ENCODE data around the gene CYP3A7.
"Not testable (repeated sequence)": the region's sequence is repeated elsewhere in the genome, so short reads cannot be mapped to it uniquely, and the experiment has no call there.

The CYP3A7 gene

GRCh38 chr7:99698867-99699730 is 35.9 kb downstream of the CYP3A7 start:
- DNase-seq, result not testable (repeated sequence)

DNA sequence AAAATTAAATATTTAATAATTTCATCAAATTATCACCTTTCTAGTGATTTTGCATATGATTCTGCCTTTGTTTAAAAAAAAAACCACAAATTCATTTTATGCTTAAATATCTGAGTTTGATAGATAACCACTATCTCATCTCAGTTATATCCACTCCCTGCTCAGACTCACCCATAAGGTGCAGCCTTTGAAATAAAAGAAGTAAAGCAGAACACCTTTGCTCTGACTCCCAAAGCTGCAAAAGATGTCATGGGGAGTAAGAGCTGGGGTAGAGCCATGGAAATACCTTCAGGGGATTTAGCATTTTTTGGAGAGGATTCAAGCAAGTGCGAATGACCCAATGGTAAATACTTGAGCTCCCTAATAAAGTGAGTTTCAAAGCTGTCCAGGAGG is 40.1 kb downstream of the CYP3A7 start:
- no peak for DNase-seq

DNA sequence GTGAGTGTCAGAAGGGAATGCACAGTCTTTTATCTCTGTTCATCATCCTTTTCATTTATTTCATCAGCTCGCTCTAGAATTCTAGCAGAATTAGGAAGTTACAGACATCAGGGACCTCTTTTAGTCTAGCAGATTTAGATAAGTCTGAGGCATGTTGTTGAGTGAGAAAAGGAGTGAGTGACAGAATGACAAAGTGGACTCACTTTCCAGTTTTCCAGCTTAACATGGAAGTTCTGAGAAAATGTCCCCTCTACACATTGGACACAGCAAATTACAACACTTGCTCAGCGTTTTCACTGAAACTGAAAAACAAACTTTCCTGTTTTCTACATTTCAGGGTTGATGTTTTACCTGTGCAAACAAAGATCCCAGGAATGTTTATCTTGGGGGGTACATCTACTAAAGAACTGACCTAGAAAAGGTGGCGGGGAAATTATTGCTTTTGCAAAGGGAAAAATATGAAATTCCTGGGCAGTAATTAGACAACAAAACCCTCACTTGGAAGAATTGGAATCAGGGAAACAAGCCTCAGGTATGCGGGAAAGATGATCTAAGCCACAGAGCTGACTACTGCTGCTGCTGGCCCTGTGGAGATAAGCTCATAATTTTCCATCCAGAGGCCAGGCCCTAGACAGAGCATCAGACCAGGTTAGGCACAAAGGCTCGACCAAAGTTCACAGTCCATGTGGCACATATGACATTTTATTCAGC is 40.6 kb downstream of the CYP3A7 start:
- no peak for DNase-seq

- peak in 1 of 2 donors; percentile 4 for DNase-seq
These were observed 41.4 kb downstream of the CYP3A7 start for GRCh38 chr7:99693427-99694200.

DNA sequence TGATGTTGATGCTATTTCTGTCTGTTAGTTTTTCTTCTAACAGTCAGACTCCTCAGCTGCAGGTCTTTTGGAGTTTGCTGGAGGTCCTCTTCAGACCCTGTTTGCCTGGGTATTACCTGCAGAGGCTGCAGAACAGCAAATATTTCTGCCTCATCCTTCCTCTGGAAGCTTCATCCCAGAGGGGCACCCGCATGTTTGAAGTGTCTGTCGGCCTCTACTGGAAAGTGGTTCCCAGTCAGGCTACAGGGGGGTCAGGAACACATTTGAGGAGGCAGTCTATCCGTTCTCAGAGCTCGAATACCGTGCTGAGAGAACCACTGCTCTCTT is 41.9 kb downstream of the CYP3A7 start:
- DNase-seq, result no peak

GRCh38 chr7:99692563-99692962 is 42.4 kb downstream of the CYP3A7 start:
- not testable (repeated sequence) for DNase-seq

- not testable (repeated sequence) for DNase-seq
These were observed 43.3 kb downstream of the CYP3A7 start for GRCh38 chr7:99691658-99692057.

GRCh38 chr7:99690918-99691317 is 44.1 kb downstream of the CYP3A7 start:
- DNase-seq, result not testable (repeated sequence)

DNA sequence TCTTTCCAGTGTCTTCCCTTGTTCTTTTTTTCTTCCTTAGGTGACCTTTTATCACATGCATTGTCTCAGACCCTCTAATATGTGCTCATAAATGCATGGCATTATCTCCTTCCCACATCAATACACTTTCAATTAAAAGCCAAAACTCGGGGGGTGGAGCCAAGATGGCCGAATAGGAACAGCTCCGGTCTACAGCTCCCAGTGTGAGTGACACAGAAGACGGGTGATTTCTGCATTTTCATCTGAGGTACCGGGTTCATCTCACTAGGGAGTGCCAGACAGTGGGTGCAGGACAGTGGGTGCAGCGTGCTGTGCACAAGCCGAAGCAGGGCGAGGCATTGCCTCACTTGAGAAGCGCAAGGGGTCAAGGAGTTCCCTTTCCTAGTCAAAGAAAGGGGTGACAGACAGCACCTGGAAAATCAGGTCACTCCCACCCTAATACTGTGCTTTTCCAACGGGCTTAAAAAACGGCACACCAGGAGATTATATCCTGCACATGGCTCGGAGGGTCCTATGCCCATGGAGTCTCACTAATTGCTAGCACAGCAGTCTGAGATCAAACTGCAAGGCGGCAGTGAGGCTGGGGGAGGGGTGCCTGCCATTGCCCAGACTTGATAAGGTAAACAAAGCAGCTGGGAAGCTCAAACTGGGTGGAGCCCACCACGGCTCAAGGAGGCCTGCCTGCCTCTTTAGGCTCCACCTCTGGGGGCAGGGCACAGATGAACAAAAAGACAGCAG is 49.0 kb downstream of the CYP3A7 start:
- not testable (repeated sequence) for DNase-seq

GRCh38 chr7:99685129-99685758 is 49.8 kb downstream of the CYP3A7 start:
- no peak for DNase-seq

- DNase-seq, result no peak
These were observed 55.4 kb downstream of the CYP3A7 start, which contains the start of gene CYP3A5 for GRCh38 chr7:99679400-99680191. CYP3A5 (minus strand) TSS chr7:99679996; CDS start chr7:99679896, 100 bp downstream.

GRCh38 chr7:99679032-99679399 is 56.0 kb downstream of the CYP3A7 start:
- no peak for DNase-seq

- DNase-seq, result no peak
These were observed 57.3 kb downstream of the CYP3A7 start for GRCh38 chr7:99677648-99678045.

- no peak for DNase-seq
These were observed 57.9 kb downstream of the CYP3A7 start for GRCh38 chr7:99677013-99677647.

DNA sequence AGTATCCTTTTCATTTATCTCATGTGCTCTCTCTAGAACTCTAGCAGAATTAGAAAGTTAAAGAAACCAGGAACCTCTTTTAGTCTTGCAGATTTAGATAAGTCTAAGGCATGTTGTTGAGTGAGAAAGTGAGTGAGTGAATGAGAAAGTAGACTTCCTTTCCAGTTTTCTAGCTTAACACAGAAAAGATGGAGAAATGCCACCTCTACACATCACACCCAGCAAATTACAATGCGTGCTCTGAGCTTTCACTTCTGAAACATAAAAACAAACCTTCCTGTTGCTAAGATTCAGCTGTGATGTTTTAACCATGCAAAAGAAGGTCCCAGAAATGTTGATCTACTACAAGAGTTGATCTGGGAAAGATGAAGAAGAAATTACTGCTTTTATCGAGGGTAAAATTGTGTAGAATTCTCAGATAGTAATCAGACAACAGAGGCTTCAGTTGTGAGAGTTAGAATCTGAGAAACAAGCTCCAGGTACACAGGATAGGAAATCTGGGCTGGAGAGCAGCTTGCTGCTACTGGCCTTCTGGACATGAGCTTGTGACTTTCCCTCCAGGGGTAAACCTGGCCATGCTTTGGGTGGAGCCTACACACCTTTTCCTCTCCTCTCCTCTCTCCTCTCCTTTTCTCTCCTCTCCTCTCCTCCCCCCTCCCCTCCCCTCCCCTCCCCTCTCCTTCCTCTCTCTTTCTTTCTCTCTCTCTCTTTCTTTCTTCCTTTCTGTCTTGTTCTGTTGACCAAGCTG is 59.8 kb downstream of the CYP3A7 start:
- no peak for DNase-seq

DNA sequence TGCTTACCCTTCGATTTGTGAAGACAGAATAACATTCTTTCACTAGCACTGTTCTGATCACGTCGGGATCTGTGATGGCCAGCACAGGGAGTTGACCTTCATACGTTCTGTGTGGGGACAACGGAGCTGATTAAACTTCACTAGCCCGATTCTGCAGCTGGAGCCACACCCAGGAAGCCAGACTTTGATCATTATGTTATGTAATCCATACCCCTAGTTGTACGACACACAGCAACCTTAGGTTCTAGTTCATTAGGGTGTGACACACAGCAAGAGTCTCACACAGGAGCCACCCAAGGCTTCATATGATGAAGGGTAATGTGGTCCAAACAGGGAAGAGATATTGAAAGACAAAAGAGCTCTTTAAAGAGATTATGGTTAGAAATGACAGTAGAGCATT is 62.4 kb downstream of the CYP3A7 start:
- DNase-seq, result no peak

DNA sequence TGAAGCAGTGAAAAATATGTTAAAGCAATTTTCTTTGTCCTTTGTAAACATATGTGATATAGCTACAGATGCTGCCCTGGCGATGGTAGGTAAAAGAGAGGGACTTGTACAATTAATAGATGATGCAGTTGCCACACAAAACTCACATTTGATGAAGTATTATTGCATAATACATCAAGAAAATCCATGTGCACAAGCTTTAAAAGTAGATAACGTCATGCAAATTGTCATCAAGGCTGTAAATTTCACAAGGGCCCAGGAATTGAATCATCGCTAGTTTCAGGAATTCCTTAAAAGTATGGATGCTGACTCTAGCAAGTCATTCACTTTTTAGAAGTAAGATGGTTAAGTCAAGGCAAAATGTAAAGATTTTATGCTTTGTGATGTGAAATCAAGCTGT is 65.2 kb downstream of the CYP3A7 start:
- no peak for DNase-seq

DNA sequence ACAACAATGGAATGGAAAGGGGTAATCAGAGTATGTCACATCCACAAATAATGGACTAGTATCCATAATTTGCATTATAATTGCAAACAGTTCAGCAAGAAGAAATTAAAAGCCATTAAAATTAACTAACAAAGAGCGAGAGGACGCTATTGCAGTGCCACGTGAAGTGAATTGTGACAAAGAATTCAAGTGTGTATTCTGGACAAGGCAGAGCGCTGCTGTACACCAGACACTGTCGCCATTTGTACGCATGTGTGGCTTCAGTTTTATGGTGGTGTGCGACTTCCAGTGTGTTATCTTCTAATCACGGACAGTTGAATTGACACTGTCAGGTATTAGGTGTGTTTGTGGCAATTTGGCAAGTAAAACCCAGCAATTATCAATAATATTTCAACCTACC is 66.5 kb downstream of the CYP3A7 start:
- DNase-seq, result no peak

DNA sequence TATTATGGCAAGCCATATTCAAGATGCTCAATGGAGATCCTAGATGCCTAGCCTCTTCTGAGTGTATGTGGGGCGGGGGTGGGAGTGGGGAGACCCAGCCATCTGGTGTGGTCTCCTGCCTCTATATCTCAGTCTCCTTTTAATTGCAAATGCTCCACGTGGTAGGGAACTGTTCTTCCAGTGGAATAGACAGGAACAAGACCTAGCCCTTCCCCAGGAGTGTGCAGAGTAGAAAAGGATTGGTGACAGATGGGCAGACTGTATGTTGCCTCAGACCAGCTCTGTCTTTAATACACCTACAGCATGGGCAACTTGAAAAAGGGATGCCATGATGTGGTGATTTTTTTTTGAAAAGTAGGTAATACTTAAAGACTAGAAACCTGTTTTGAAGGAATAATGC is 67.8 kb downstream of the CYP3A7 start:
- no peak for DNase-seq

- DNase-seq, result no peak
These were observed 69.0 kb downstream of the CYP3A7 start for GRCh38 chr7:99666013-99666395.

All from CD4-positive, alpha-beta T cell treated with Interleukin-1 beta for 1 hour (primary cell).